Peyer's patch (tissue), 4 donors: ENCODE data around the gene DDX3X.

Experiments used
- CTCF ChIP-seq, 6 experiments: fragments of 450-650 bp in 4 of 6; fragments of 200-600 bp in 2 of 6; sonication (generic) in 1 of 6; IDR thresholded peaks; one replicate each; pipeline ENCODE4 v1.5.1; 2017 to 2019; ENCODE audit warnings: antibody characterized with exemption in 6 of 6, mild to moderate bottlenecking in 3 of 6, moderate library complexity in 1 of 6
- POLR2A ChIP-seq, 2 donors: fragments of 450-650 bp; IDR thresholded peaks; one replicate each; pipeline ENCODE4 v1.5.1; 2017; ENCODE audit warnings: antibody characterized with exemption in 2 of 2, mild to moderate bottlenecking in 2 of 2, moderate library complexity in 2 of 2

- no peak for TF ChIP-seq CTCF (IDR thresholded peaks at IDR 0.05)
- no peak for TF ChIP-seq POLR2A (IDR thresholded peaks at IDR 0.05)
These were observed 2.5 kb downstream of the DDX3X start for GRCh38 chrX:41336447-41336846.
